ENCODE data around the gene GPER1.

GPER1 gene

GRCh38 chr7:1091644-1092027 lies 3.7 kb downstream of the GPER1 start:
- no peak for DNase-seq

- DNase-seq: no peak
These were observed 4.3 kb downstream of the GPER1 start for GRCh38 chr7:1092161-1092632.

- DNase-seq: no peak
These were observed 5.0 kb downstream of the GPER1 start for GRCh38 chr7:1092806-1093501.

- no peak for DNase-seq
These were observed 5.6 kb downstream of the GPER1 start for GRCh38 chr7:1093502-1093843.

- no peak for DNase-seq
These were observed 6.1 kb downstream of the GPER1 start for GRCh38 chr7:1093916-1094508.

GRCh38 chr7:1094870-1095269 lies 7.0 kb downstream of the GPER1 start:
- DNase-seq: no peak

- DNase-seq: no peak
These were observed 7.8 kb downstream of the GPER1 start for GRCh38 chr7:1095621-1096155.

GRCh38 chr7:1096156-1097119 lies 8.5 kb downstream of the GPER1 start:
- no peak for DNase-seq

- DNase-seq: no peak
These were observed 9.2 kb downstream of the GPER1 start for GRCh38 chr7:1097120-1097504.

- no peak for DNase-seq
These were observed 10.6 kb downstream of the GPER1 start for GRCh38 chr7:1098243-1099153.

GRCh38 chr7:1099154-1099542 lies 11.2 kb downstream of the GPER1 start:
- no peak for DNase-seq

- DNase-seq: no peak
These were observed 11.7 kb downstream of the GPER1 start for GRCh38 chr7:1099637-1100036.

- DNase-seq: no peak
These were observed 12.5 kb downstream of the GPER1 start for GRCh38 chr7:1100386-1100785.

GRCh38 chr7:1100834-1101562 lies 13.1 kb downstream of the GPER1 start:
- DNase-seq: no peak

- no peak for DNase-seq
These were observed 13.9 kb downstream of the GPER1 start for GRCh38 chr7:1101563-1102431.

GRCh38 chr7:1103009-1103788 lies 15.3 kb downstream of the GPER1 start:
- DNase-seq: no peak

GRCh38 chr7:1103789-1104515 lies 16.0 kb downstream of the GPER1 start:
- no peak for DNase-seq

GRCh38 chr7:1104516-1105179 lies 16.7 kb downstream of the GPER1 start:
- no peak for DNase-seq

- DNase-seq: no peak
These were observed 17.3 kb downstream of the GPER1 start for GRCh38 chr7:1105189-1105588.

Measured in activated naive CD4-positive, alpha-beta T cell treated with anti-CD3 and anti-CD28 coated beads, Interleukin-2, amount 50 U/mL, for 16 hours (primary cell).